NCI-H2171 treated with DMSO at 0.1 percent for 48 hours (cell line): Measurements from ENCODE around the gene SNURF.
"Not testable (repeated sequence)": the region's sequence is repeated elsewhere in the genome, so short reads cannot be mapped to it uniquely, and the experiment has no call there.

Experiments used
- DNase-seq: peaks from one replicate; lab custom pipeline; 2025; lab: John Stamatoyannopoulos, UW

The SNURF gene

GRCh38 chr15:24954783-24955530, at the start of gene SNURF, which contains the start of gene SNRPN:
SNURF (plus strand) TSS chr15:24954987; CDS start chr15:24955049, 62 bp downstream.
SNRPN (plus strand) TSS chr15:24954987; CDS start chr15:24974454, 19,467 bp downstream.
- peak; percentile 67 for DNase-seq

GRCh38 chr15:24916305-24917009, 38.3 kb upstream of the SNURF start:
- no peak for DNase-seq

GRCh38 chr15:24917431-24917830, 37.4 kb upstream of the SNURF start:
- DNase-seq, result no peak

- DNase-seq, result no peak
These were observed 35.3 kb upstream of the SNURF start for GRCh38 chr15:24919446-24919845.

- not testable (repeated sequence) for DNase-seq
These were observed 32.0 kb upstream of the SNURF start for GRCh38 chr15:24922781-24923180.

- DNase-seq, result no peak
These were observed 30.6 kb upstream of the SNURF start for GRCh38 chr15:24924153-24924552.

GRCh38 chr15:24924621-24925020, 30.2 kb upstream of the SNURF start:
- DNase-seq, result no peak

- not testable (repeated sequence) for DNase-seq
These were observed 22.7 kb upstream of the SNURF start for GRCh38 chr15:24931874-24932732.

- DNase-seq, result no peak
These were observed 21.1 kb upstream of the SNURF start for GRCh38 chr15:24933716-24934115.

GRCh38 chr15:24938224-24938623, 16.6 kb upstream of the SNURF start:
- DNase-seq, result not testable (repeated sequence)

- no peak for DNase-seq
These were observed 14.6 kb upstream of the SNURF start for GRCh38 chr15:24940236-24940635.

GRCh38 chr15:24943361-24943760, 11.4 kb upstream of the SNURF start:
- DNase-seq, result no peak

GRCh38 chr15:24944954-24945353, 9.8 kb upstream of the SNURF start:
- no peak for DNase-seq

GRCh38 chr15:24945711-24946110, 9.1 kb upstream of the SNURF start:
- DNase-seq, result peak; percentile 33

- no peak for DNase-seq
These were observed 6.3 kb upstream of the SNURF start for GRCh38 chr15:24948495-24948894.

- no peak for DNase-seq
These were observed 739 bp downstream of the SNURF start for GRCh38 chr15:24955531-24955921.

- DNase-seq, result peak; percentile 98
These were observed 1.5 kb downstream of the SNURF start for GRCh38 chr15:24956111-24956838.

GRCh38 chr15:24957691-24958090, 2.9 kb downstream of the SNURF start:
- DNase-seq, result no peak

GRCh38 chr15:24961967-24962366, 7.2 kb downstream of the SNURF start:
- DNase-seq, result no peak

- no peak for DNase-seq
These were observed 8.1 kb downstream of the SNURF start for GRCh38 chr15:24962880-24963279.

- DNase-seq, result no peak
These were observed 11.7 kb downstream of the SNURF start for GRCh38 chr15:24966364-24967103.
